Left forelimb (tissue), 1 donor: Measurements from ENCODE around the gene SELP.

Experiments used
- DNase-seq: peaks from one replicate; pipeline ENCODE4 v3.0.0-alpha.2; 2018; ENCODE audit warnings: low spot score

Gene SELP

DNA sequence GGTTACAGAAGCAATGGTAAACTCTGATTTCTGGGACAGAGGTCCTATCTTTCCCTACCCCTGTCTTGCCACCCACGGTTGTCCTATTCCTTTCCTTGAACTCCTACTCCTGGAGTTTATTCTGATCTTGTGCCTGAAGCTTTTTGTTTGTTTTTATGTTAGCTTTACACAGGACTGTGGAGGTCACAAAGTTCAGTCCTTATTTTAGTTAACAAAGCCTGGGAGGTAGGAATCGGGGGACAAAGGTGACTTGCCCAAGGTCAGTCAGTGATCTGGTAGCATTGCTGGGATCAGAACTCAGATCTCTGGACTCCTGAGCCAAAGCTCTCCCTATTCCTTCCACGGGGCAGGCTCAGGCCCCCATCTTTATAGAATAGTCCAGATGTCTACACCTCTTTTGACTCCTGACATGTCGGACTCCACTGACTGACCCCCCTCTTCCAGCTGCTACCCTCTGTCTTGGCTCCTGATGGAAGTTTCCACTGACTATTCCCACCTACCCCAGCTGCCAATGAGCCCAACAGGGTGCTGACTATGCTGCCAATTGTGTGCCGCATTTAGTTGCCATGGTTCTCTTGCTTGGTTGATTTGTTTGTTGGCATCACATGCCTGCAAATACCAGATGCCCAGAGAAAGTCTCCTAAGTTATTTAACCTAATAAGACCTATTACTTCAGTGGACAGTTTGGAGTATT, 53.5 kb downstream of the SELP start:
- no peak for DNase-seq

DNA sequence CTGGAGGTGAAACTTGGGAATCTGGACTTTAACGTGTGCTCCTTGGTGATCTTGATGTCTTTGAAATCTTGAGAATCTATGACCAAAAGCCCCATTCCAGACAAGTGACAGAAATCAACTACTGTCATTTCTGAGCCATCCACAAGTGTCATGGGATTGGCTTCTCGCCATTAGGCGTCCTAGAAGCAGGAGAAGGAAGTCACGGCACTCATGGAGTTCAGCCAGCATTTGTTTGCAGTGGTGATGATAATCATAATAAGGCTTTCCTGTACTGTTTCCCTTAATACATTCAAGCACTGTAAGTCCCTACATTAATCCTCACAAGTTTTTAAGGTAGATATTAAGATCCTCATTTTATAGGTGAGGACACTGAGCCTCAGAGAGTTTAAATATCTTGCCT, 55.6 kb downstream of the SELP start:
- DNase-seq, result no peak

GRCh38 chr1:169572187-169572586, 57.7 kb downstream of the SELP start:
- DNase-seq, result no peak

- DNase-seq, result no peak
These were observed 58.5 kb downstream of the SELP start for GRCh38 chr1:169571450-169571849.

GRCh38 chr1:169570172-169570574, 59.8 kb downstream of the SELP start:
- no peak for DNase-seq

GRCh38 chr1:169568497-169568896, 61.4 kb downstream of the SELP start:
- DNase-seq, result no peak

- no peak for DNase-seq
These were observed 64.3 kb downstream of the SELP start for GRCh38 chr1:169565335-169566271.

GRCh38 chr1:169563650-169564049, 66.3 kb downstream of the SELP start:
- no peak for DNase-seq

GRCh38 chr1:169563019-169563615, 66.8 kb downstream of the SELP start:
- no peak for DNase-seq

DNA sequence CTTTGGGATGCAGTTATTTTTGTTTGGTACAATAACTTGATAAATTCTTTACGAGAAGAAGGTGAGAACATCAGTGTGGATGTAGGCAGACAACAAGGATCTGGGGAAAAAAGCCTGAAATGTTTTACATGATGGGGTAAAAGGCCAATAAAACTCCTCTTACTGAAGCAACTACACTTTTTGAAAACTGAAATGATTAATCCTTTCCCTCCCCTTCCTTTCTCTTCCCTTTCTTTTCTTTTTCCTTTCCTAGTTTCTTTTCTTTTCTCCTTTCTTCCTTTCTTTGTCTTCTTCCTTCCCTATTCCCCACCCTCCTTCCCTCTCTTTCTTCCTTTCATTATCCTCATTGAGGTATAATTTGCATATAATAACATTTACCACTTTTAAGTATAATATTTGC, 68.2 kb downstream of the SELP start:
- DNase-seq, result no peak

DNA sequence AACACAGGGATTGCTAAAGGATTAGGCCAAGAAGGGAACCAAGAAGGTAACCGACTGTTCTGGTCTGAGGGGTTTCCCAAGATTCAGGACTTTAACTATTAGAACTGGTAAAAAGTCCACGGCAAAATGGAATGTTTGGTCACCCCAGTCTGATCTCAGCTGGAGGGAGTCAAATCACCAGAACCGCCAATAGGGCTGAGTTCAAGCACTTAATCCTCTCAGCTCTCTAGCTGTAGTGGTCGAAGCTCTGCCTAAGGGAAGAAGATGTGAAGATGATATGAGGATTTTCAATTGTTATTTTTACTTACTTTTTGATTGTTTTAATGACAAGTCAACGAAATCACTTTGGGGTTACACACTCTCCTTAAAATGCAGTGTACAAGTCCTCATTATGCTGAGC, 72.8 kb downstream of the SELP start:
- DNase-seq, result no peak

GRCh38 chr1:169550294-169550693, 79.6 kb downstream of the SELP start:
- DNase-seq, result no peak

GRCh38 chr1:169548282-169548681, 81.6 kb downstream of the SELP start:
- no peak for DNase-seq

GRCh38 chr1:169546087-169546995, 83.6 kb downstream of the SELP start:
- no peak for DNase-seq

GRCh38 chr1:169545472-169545871, 84.5 kb downstream of the SELP start:
- DNase-seq, result no peak

DNA sequence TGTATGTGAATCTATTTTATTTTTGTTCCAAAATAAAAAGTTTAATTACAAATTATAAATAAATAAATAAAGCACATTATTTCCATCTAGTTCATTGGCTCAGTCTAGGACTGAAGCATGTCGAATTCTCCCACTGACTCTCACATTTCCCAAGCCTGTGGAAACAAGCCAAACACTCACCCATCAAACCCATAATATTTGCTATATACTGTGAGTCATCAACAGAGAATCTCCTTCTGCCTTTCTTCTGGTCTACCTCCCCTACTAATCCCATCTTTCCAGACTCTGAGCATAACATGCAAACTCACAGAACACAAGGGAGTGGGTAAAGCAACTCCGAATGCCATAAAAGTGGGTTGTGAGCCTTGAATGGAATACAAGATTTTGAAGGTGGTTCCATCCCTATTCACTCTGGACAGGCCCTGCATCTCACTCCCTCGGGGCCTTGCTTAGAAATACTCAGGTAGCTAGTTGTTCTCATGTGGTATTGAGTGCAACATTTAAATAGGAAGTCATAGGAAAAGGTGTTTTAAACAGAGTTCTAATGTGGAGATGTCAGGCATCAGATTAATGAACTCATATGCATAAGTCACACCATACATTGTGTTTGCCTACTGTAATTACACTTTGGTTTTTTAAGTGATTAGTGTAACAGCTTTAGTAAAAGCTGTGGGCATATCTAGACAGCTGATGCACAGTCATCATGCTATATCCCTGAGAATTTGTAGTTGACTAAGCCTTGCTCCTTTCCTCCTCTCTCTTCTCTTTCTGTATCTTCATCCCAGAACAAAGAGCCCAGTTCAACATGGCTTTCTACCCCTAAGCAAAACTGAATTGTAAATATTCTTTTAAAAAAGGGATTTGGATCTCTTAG, 90.7 kb downstream of the SELP start:
- no peak for DNase-seq
